HG03103 (cell line): ENCODE measurements around the gene GOLGA8A.
"Not testable (repeated sequence)": the region's sequence is repeated elsewhere in the genome, so short reads cannot be mapped to it uniquely, and the experiment has no call there.

Source experiments
- ATAC-seq: cut with Tn5 transposase; IDR thresholded peaks from one replicate; pipeline ENCODE4 v1.9.1; 2021; ENCODE audit warnings: low read depth; ENCODE audit not compliant: unreplicated experiment

Gene GOLGA8A

GRCh38 chr15:34409511-34409910 lies 28.1 kb downstream of the GOLGA8A start:
- ATAC-seq, result not testable (repeated sequence)

DNA sequence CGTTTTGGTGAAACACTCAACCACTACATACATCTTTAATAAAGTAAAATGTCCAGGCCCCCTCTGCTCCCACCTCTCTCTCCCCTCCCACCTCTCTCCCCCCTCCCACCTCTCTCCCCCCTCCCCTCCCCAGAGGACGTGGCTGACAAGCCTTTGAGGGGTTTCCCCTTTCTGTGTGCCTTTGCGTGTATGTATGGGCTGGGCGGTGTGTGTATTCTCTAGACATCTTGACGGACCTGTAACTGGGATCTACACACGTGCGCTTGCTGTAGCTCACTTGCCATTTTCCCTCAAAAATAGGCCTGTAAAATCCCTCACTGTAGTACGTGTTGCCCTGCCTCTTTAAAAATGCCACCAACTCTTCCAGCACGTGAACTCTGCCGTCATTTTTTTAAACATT lies 28.6 kb downstream of the GOLGA8A start:
- ATAC-seq, result not testable (repeated sequence)

DNA sequence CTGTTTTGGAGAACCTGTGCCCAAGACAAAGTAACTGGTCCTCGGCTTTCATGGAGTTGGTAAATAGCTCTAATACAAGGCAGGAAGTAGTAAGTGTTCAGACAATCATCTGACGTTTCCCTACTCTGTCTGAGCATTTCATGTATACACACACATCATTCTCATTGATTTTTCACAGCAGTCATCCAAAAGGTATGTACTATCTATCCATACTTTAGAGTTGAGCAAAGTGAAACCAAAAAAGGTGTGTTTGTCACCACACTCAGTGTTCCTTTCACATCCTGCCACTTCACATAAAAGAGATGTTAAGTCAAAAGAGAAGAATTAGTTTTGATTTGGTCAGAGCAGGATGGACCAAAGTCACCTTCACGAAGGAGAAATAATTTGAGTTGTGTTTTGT lies 33.7 kb downstream of the GOLGA8A start:
- not testable (repeated sequence) for ATAC-seq

DNA sequence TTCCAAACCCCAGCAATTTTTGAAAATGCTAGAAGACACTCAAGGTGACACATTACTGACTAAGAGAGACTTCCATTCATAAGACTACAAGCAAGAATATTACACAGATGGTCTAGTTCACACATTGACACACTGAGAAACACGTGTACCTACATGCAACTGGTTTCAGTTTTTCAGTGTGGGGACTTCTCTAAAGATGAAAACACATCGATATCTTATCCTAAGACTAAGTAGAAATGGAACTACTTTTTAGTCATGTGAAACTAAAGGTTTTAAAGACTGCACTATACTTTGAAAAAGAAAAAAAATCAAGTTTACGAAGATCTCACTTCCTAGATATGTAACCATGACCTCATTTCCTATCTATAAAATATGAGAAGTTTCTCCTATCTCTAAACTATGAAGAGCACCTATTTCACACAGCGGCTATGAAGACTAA lies 34.4 kb downstream of the GOLGA8A start:
- ATAC-seq, result peak; percentile 56

- ATAC-seq, result not testable (repeated sequence)
Observed at GRCh38 chr15:34397637-34398259, 39.9 kb downstream of the GOLGA8A start.

DNA sequence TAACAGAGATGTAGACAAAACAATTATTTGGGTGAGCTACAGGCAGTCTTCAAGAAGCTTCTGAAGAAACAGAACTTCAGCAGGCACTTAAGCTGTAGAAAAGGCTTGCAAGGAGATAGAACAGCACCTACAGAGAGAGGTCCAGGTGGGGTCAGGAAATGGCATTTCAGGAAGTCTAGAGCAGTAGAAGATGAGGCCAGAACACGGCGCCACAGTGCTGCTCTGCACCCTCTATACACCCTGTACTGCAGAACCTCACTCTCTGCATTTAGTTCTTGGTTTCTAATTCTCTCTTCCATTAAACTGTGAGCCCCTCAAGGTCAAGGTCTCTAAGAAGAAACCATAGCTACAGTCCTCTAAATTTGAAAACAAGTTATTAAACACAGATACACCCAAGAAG lies 44.6 kb downstream of the GOLGA8A start:
- not testable (repeated sequence) for ATAC-seq

- not testable (repeated sequence) for ATAC-seq
Observed at GRCh38 chr15:34389594-34390086, 48.0 kb downstream of the GOLGA8A start.
